ENCODE measurements around the gene CXCR3.
"Not testable (repeated sequence)": the region's sequence is repeated elsewhere in the genome, so short reads cannot be mapped to it uniquely, and the experiment has no call there.

The CXCR3 gene

GRCh38 chrX:71660562-71661416 lies 42.5 kb upstream of the CXCR3 start:
- Histone ChIP-seq H3K9me3 (ENCODE audit: control insufficient read depth, low read length) (no peaks in the 10 kb centered on the region), H3K36me3 (ENCODE audit: control insufficient read depth, insufficient read depth, low read length) (no peaks in the 10 kb centered on the region), H3K4me1 (ENCODE audit: control insufficient read depth, insufficient read depth, low read length, poor library complexity, severe bottlenecking) (peaks cover 9% of the 10 kb centered on the region), H3K27ac (ENCODE audit: insufficient read depth, low read length, poor library complexity, severe bottlenecking) (no peak overlapping the region), H3K27me3 (replicated peaks; ENCODE audit: control insufficient read depth, insufficient read depth, low read length, poor library complexity, severe bottlenecking) (no peaks in the 10 kb centered on the region), H3K4me3 (ENCODE audit: insufficient read depth, low read depth, low read length, poor library complexity, severe bottlenecking) (no peak overlapping the region)
- no peak for DNase-seq

DNA sequence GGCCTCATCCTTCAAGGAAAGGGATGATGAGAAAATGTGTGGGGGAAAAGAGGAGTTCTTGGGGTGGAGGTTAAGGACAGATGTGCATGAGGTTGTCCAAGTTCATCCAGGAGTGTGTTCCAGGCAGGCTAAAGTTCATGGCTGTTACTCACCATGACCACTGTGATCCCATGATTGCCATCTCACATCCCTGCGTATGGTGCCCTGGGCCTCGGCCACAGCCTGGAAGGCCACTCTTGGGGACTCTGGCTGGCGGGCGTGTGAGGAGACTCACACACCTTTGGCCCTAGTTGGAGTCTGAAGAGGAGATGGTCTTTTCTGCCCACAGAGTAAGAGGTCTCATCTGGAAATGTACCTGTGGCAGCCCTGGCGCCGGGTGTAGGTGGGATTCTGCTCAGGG lies 41.6 kb upstream of the CXCR3 start:
- Histone ChIP-seq H3K27me3 (replicated peaks; ENCODE audit: control insufficient read depth, insufficient read depth, low read length, poor library complexity, severe bottlenecking) (no peaks in the 10 kb centered on the region), H3K4me3 (ENCODE audit: insufficient read depth, low read depth, low read length, poor library complexity, severe bottlenecking) (no peak overlapping the region), H3K9me3 (ENCODE audit: control insufficient read depth, low read length) (no peaks in the 10 kb centered on the region), H3K4me1 (ENCODE audit: control insufficient read depth, insufficient read depth, low read length, poor library complexity, severe bottlenecking) (peaks cover 9% of the 10 kb centered on the region), H3K36me3 (ENCODE audit: control insufficient read depth, insufficient read depth, low read length) (no peaks in the 10 kb centered on the region), H3K27ac (ENCODE audit: insufficient read depth, low read length, poor library complexity, severe bottlenecking) (no peak overlapping the region)
- no peak for DNase-seq

DNA sequence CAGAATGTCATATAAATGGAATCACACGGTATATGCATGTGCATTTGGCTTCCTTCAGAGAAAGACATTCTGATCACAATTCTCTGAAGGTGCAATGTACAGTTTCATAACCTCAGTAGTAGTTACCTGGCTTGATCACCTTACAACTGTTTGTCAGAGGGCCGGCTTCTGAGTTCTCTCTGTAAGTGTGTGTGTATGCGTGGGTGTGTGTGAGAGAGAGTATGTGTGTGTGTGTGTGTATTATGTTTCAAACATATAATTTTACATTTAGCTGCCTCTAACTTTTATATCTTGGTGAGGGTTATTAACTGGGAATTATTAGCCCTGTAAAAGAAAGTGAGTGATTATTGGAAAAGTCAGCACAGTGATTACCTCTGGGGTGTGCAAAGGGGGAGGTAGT lies 41.0 kb upstream of the CXCR3 start:
- no peaks in the 10 kb centered on the region for H3K36me3 ChIP-seq (ENCODE audit: control insufficient read depth, insufficient read depth, low read length)
- H3K27me3 ChIP-seq (replicated peaks; ENCODE audit: control insufficient read depth, insufficient read depth, low read length, poor library complexity, severe bottlenecking) = no peaks in the 10 kb centered on the region
- peaks cover 9% of the 10 kb centered on the region for H3K4me1 ChIP-seq (ENCODE audit: control insufficient read depth, insufficient read depth, low read length, poor library complexity, severe bottlenecking)
- no peaks in the 10 kb centered on the region for H3K9me3 ChIP-seq (ENCODE audit: control insufficient read depth, low read length)
- H3K27ac ChIP-seq (ENCODE audit: insufficient read depth, low read length, poor library complexity, severe bottlenecking) = no peak overlapping the region
- DNase-seq = no peak
- H3K4me3 ChIP-seq (ENCODE audit: insufficient read depth, low read depth, low read length, poor library complexity, severe bottlenecking) = no peak overlapping the region

DNA sequence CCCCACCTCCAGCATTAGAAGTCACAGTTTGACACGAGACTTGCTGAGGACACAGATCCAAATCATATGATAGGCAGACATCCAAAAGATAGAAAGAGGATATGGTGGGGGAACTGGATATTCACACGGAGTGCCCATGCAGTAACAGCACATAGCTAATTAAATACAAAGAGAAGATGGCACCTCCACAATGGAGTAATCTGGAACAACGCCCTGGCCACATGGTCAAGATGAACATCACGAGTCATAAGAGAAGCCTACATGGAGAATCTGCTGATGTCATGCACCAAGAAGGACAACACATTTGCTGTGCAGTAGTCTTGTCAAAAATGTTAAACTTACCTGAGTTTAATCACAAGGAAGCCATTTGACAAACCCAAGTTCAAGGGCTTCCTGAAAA lies 39.0 kb upstream of the CXCR3 start:
- Histone ChIP-seq H3K27me3 (replicated peaks; ENCODE audit: control insufficient read depth, insufficient read depth, low read length, poor library complexity, severe bottlenecking) (no peaks in the 10 kb centered on the region), H3K27ac (ENCODE audit: insufficient read depth, low read length, poor library complexity, severe bottlenecking) (no peak overlapping the region), H3K4me3 (ENCODE audit: insufficient read depth, low read depth, low read length, poor library complexity, severe bottlenecking) (no peak overlapping the region), H3K9me3 (ENCODE audit: control insufficient read depth, low read length) (no peaks in the 10 kb centered on the region), H3K36me3 (ENCODE audit: control insufficient read depth, insufficient read depth, low read length) (no peaks in the 10 kb centered on the region), H3K4me1 (ENCODE audit: control insufficient read depth, insufficient read depth, low read length, poor library complexity, severe bottlenecking) (peaks cover under 1% of the 10 kb centered on the region)
- no peak for DNase-seq

- Histone ChIP-seq H3K9me3 (ENCODE audit: control insufficient read depth, low read length) (no peaks in the 10 kb centered on the region), H3K36me3 (ENCODE audit: control insufficient read depth, insufficient read depth, low read length) (no peaks in the 10 kb centered on the region), H3K4me1 (ENCODE audit: control insufficient read depth, insufficient read depth, low read length, poor library complexity, severe bottlenecking) (no peaks in the 10 kb centered on the region), H3K4me3 (ENCODE audit: insufficient read depth, low read depth, low read length, poor library complexity, severe bottlenecking) (no peak overlapping the region), H3K27ac (ENCODE audit: insufficient read depth, low read length, poor library complexity, severe bottlenecking) (no peak overlapping the region), H3K27me3 (replicated peaks; ENCODE audit: control insufficient read depth, insufficient read depth, low read length, poor library complexity, severe bottlenecking) (no peaks in the 10 kb centered on the region)
- no peak for DNase-seq
Measured at GRCh38 chrX:71653344-71653743, 35.0 kb upstream of the CXCR3 start.

DNA sequence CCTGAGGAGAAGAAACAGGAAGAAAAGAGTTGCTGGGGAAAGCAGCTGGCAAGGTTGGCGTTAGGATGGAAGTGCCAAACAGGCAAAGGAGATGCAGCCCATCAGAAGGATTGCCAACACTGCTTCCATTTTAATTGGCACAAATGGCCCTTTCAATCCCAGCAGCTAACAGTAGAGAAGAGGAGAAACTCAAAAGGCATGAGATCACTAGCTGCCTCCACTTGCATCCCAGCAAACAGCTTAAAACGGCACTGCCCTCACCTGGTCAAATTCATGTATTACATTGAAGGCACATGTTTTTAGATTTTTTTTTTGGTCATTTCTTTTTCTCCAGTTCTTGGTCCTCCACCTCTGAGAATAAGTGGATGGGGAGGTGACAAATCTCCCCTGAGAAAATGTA lies 34.1 kb upstream of the CXCR3 start:
- Histone ChIP-seq H3K36me3 (ENCODE audit: control insufficient read depth, insufficient read depth, low read length) (no peaks in the 10 kb centered on the region), H3K27ac (ENCODE audit: insufficient read depth, low read length, poor library complexity, severe bottlenecking) (no peak overlapping the region), H3K4me1 (ENCODE audit: control insufficient read depth, insufficient read depth, low read length, poor library complexity, severe bottlenecking) (no peaks in the 10 kb centered on the region), H3K4me3 (ENCODE audit: insufficient read depth, low read depth, low read length, poor library complexity, severe bottlenecking) (no peak overlapping the region), H3K9me3 (ENCODE audit: control insufficient read depth, low read length) (no peaks in the 10 kb centered on the region), H3K27me3 (replicated peaks; ENCODE audit: control insufficient read depth, insufficient read depth, low read length, poor library complexity, severe bottlenecking) (no peaks in the 10 kb centered on the region)
- peak; percentile 15 to 31 (median 24) for DNase-seq

- no peak overlapping the region for H3K4me3 ChIP-seq (ENCODE audit: insufficient read depth, low read depth, low read length, poor library complexity, severe bottlenecking)
- no peaks in the 10 kb centered on the region for H3K4me1 ChIP-seq (ENCODE audit: control insufficient read depth, insufficient read depth, low read length, poor library complexity, severe bottlenecking)
- H3K27me3 ChIP-seq (replicated peaks; ENCODE audit: control insufficient read depth, insufficient read depth, low read length, poor library complexity, severe bottlenecking) = no peaks in the 10 kb centered on the region
- no peak overlapping the region for H3K27ac ChIP-seq (ENCODE audit: insufficient read depth, low read length, poor library complexity, severe bottlenecking)
- no peak for DNase-seq
- no peaks in the 10 kb centered on the region for H3K36me3 ChIP-seq (ENCODE audit: control insufficient read depth, insufficient read depth, low read length)
- H3K9me3 ChIP-seq (ENCODE audit: control insufficient read depth, low read length) = no peaks in the 10 kb centered on the region
Measured at GRCh38 chrX:71650333-71650969, 32.1 kb upstream of the CXCR3 start.

DNA sequence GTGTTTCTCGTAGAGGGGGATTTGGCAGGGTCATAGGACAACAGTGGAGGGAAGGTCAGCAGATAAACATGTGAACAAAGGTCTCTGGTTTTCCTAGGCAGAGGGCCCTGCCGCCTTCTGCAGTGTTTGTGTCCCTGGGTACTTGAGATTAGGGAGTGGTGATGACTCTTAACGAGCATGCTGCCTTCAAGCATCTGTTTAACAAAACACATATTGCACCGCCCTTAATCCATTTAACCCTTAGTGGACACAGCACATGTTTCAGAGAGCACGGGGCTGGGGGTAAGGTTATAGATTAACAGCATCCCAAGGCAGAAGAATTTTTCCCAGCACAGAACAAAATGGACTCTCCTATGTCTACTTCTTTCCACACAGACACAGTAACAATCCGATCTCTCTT lies 26.1 kb upstream of the CXCR3 start:
- not testable (repeated sequence) for H3K27ac ChIP-seq (ENCODE audit: insufficient read depth, low read length, poor library complexity, severe bottlenecking); H3K4me3 ChIP-seq (ENCODE audit: insufficient read depth, low read depth, low read length, poor library complexity, severe bottlenecking)

DNA sequence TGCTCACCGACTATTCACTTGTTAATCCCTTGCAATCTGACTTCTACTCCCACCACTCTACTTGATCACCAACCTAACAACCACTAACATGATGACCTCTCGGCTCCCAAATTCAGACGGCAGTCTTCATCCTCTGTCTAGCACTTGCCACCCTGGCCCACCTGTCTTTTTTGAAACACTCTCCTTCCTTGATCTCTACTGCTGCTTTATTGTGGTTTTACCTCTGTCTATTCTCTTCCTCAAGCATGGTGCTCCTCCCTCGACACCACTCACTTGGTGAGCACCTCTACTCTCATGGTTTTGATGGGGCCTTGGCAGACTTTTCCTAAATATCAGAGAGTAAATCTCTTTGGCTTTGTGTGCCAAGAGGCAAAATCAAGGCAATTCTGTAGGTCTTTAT lies 21.7 kb upstream of the CXCR3 start:
- H3K36me3 ChIP-seq (ENCODE audit: control insufficient read depth, insufficient read depth, low read length) = no peaks in the 10 kb centered on the region
- no peak overlapping the region for H3K4me3 ChIP-seq (ENCODE audit: insufficient read depth, low read depth, low read length, poor library complexity, severe bottlenecking)
- DNase-seq = no peak
- no peak overlapping the region for H3K27ac ChIP-seq (ENCODE audit: insufficient read depth, low read length, poor library complexity, severe bottlenecking)
- no peaks in the 10 kb centered on the region for H3K27me3 ChIP-seq (replicated peaks; ENCODE audit: control insufficient read depth, insufficient read depth, low read length, poor library complexity, severe bottlenecking)
- peaks cover 19% of the 10 kb centered on the region for H3K4me1 ChIP-seq (ENCODE audit: control insufficient read depth, insufficient read depth, low read length, poor library complexity, severe bottlenecking)
- H3K9me3 ChIP-seq (ENCODE audit: control insufficient read depth, low read length) = no peaks in the 10 kb centered on the region

More for the DNA sequence above, 26.1 kb upstream of the CXCR3 start:
- DNase-seq; H3K4me1 ChIP-seq (ENCODE audit: control insufficient read depth, insufficient read depth, low read length, poor library complexity, severe bottlenecking); H3K36me3 ChIP-seq (ENCODE audit: control insufficient read depth, insufficient read depth, low read length); H3K9me3 ChIP-seq (ENCODE audit: control insufficient read depth, low read length); H3K27me3 ChIP-seq (replicated peaks; ENCODE audit: control insufficient read depth, insufficient read depth, low read length, poor library complexity, severe bottlenecking): not testable (repeated sequence)

GRCh38 chrX:71638409-71638808 lies 20.1 kb upstream of the CXCR3 start:
- no peak overlapping the region for H3K27ac ChIP-seq (ENCODE audit: insufficient read depth, low read length, poor library complexity, severe bottlenecking)
- H3K36me3 ChIP-seq (ENCODE audit: control insufficient read depth, insufficient read depth, low read length) = no peaks in the 10 kb centered on the region
- no peak overlapping the region for H3K4me3 ChIP-seq (ENCODE audit: insufficient read depth, low read depth, low read length, poor library complexity, severe bottlenecking)
- H3K9me3 ChIP-seq (ENCODE audit: control insufficient read depth, low read length) = no peaks in the 10 kb centered on the region
- H3K4me1 ChIP-seq (ENCODE audit: control insufficient read depth, insufficient read depth, low read length, poor library complexity, severe bottlenecking) = peaks cover 19% of the 10 kb centered on the region
- DNase-seq = no peak
- no peaks in the 10 kb centered on the region for H3K27me3 ChIP-seq (replicated peaks; ENCODE audit: control insufficient read depth, insufficient read depth, low read length, poor library complexity, severe bottlenecking)

All from effector memory CD4-positive, alpha-beta T cell (primary cell).